HG03064 (cell line): Measurements from ENCODE around the gene CUX1.

ENCODE experiments used
- ATAC-seq: cut with Tn5 transposase; IDR thresholded peaks from one replicate; pipeline ENCODE4 v1.9.1; 2021; ENCODE audit warnings: low read depth; ENCODE audit not compliant: unreplicated experiment

Gene CUX1, protein sequence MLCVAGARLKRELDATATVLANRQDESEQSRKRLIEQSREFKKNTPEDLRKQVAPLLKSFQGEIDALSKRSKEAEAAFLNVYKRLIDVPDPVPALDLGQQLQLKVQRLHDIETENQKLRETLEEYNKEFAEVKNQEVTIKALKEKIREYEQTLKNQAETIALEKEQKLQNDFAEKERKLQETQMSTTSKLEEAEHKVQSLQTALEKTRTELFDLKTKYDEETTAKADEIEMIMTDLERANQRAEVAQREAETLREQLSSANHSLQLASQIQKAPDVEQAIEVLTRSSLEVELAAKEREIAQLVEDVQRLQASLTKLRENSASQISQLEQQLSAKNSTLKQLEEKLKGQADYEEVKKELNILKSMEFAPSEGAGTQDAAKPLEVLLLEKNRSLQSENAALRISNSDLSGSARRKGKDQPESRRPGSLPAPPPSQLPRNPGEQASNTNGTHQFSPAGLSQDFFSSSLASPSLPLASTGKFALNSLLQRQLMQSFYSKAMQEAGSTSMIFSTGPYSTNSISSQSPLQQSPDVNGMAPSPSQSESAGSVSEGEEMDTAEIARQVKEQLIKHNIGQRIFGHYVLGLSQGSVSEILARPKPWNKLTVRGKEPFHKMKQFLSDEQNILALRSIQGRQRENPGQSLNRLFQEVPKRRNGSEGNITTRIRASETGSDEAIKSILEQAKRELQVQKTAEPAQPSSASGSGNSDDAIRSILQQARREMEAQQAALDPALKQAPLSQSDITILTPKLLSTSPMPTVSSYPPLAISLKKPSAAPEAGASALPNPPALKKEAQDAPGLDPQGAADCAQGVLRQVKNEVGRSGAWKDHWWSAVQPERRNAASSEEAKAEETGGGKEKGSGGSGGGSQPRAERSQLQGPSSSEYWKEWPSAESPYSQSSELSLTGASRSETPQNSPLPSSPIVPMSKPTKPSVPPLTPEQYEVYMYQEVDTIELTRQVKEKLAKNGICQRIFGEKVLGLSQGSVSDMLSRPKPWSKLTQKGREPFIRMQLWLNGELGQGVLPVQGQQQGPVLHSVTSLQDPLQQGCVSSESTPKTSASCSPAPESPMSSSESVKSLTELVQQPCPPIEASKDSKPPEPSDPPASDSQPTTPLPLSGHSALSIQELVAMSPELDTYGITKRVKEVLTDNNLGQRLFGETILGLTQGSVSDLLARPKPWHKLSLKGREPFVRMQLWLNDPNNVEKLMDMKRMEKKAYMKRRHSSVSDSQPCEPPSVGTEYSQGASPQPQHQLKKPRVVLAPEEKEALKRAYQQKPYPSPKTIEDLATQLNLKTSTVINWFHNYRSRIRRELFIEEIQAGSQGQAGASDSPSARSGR (N-terminal part only)

DNA sequence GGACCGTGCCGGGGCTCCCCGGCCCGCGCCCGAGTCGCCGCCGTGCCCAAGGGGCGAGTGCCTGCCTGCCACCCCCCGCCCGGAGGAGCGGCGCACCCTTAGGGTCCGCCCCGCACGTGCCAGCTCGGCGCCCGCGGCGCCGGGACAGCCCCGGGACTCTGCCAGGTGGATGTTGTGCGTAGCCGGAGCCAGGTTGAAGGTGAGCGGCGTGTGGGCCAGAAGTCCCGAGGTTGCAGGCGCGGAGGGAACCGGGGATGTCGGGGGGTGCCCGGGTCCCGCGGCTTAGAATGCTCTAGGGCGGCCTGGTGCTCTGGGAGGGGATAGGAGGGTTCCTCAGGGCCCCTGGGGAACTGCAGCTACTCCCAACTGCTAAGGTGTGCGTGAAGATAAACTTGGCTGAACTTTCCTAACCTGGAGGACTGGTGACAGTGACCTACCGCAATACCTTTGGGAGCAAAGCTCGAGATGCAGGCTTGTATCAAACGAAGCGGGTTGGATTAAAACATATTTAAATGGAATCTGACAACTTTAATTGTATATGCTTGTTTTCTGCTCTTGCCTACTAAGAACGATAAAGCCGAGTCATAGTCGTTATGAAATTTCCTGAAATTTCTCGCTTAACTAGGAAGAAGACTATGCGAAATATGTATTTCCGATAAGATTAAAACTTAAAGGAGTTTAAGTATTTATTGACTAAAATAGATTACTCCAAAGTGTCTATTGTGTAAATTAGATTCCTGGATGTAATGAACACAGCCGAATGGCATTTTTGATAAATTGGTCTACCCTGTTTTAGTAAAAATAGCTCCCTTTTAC, at the start of gene CUX1:
TSS of gene CUX1 (plus strand) at position 156 of the 816 bp plus-strand sequence. CDS start at position 170, 14 bp downstream.
- no peak for ATAC-seq

DNA sequence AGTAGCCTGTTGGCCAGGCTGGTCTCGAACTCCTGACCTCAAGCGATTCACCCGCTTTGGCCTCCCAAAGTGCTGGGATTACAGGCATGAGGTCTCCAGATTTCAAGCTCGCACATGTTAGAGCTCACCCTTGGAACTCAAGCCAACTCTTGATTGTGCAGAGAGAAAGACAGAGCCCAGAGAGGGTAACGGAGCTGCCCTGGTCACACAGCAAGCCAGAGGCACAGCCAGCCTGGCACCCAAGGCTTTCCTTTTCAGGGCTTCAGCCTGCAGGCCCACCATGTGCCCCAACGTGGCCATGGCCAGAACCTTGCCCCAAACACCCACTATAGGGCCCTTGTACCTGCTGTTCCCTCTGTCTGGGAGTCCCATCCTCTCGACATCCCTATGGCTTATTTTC, 49.1 kb upstream of the CUX1 start:
- ATAC-seq, result no peak

DNA sequence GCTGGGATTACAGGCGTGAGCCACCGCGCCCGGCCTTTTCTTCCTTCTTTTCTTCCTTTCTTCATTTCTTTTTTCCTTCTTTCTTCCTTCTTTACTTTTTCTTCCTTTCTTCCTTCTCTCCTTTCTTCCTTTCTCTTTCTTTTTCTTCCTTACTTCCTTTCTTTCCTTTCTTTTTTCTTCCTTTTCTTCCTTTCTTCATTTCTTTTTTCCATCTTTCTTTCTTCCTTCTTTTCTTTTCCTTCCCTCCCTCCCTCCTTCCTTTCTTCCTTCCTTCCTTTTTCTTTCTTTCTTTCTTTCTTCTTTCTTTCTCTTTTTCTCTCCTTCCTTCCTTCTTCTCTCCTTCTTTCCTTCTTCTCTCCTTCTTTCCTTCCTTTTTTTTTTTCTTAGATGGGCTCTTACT, 47.0 kb upstream of the CUX1 start:
- no peak for ATAC-seq

DNA sequence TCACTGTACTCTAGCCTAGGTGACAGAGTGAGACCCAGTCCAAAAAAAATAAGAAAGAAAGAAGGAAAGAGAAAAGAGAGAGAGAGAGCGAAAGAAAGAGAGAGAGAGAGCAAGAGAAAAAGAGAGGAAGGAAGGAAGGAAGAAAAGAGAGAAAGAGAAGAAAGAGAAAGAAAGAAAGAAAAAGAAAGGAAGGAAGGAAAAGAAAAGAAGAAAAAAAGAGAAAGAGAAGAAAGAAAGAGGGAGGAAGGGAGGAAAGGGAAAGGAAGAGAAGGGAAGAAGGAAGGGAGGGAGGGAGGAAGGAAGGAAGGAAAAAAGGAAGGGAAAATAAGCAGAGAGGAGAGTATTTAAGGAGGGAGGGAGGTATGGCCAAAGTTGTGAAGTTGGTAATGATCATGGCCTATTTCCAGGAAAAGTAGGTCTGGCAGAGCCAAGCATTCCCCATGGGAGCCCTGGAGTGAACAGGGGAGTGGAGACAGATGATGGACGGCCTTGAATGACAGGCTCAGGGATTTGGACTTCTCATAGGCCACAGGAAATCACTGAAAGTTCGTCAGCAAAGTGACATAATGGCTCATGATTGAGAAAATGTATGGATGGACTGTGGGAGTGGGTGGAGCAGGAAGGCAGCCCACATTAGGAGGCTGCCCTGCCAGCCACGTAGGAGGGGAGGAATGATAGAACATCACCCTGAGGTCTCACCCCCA, 44.8 kb upstream of the CUX1 start:
- no peak for ATAC-seq

DNA sequence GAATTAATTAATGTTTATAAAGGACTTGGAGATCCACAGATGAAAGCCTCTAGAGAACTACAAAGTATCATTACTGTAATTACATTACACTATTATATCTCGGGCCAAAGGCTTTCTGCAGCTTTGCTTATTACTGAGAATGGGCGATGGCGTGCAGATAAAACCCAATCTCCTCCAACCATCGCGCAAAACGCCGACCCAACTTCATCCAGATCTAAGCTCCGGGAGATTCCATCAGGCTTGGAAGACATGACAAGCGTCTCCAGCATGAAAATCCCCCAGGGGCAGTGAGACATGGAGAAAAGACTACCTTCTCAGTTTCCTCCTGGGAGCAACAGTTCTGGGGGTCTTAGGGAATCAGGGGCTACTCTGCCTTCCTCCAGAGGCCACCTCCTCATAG, 42.2 kb upstream of the CUX1 start:
- ATAC-seq, result no peak

DNA sequence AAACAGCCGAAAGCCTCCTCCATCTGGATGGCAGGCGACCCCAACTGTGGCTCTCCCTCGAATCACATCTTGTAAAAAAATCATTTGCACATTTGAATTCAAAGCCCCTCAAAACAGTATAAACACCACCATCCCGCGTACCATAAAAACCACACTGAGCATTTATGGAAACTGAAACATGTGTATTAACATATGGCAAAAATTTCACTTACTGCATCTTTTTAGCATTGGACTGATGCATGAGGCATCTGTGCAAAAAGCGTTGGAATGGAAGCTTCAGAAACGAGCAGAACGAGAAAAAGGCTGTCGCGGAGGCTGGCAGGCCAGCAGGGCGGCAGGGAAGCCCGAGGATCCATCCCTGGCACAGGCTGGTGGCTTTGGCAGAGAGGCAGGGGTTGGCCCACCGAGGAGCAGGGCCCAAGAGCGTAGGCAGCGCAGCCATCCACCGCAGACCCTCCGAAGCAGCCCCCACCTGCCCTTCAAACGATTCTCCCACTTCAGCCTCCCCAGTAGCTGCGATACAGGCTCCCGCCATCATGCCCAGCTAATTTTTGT, 39.3 kb upstream of the CUX1 start:
- ATAC-seq, result no peak

DNA sequence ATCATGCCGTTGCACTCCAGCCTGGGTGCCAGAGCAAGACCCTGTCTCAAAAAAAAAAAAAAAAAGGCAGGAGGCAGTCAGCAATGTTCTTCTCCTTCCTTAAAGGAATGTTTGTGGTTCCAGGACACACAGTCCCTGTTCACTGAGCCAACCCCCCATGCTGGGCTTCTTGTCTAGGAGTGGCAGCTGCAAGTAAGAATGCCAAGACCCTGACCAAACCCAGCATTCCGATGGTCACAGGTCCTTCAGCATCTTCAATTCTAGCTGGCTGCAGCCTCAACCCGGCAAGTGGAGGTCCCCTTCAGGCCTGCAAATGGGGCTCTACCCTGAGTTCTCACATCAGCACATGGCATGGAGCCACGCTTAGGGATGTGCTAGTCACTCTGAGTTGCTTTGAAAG, 38.2 kb upstream of the CUX1 start:
- ATAC-seq, result no peak

DNA sequence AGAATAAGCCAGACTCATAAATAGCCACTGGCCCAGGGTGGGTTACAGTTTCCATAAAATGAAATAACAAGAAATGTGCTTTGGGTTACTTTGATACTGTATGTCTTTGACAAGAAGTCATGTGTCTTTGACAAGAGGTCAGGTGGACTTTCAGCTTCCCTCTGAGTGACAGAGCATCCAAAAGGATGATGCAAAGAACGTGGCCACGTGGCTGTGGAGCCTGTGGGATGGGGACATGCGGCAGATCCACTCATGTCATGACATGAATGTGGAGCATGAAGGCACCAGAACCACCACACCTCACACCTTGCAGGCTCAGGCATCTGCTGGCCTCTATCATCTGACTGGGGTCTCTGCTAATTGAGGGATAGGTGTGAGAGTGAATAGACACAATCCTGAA, 37.1 kb upstream of the CUX1 start:
- ATAC-seq, result no peak

DNA sequence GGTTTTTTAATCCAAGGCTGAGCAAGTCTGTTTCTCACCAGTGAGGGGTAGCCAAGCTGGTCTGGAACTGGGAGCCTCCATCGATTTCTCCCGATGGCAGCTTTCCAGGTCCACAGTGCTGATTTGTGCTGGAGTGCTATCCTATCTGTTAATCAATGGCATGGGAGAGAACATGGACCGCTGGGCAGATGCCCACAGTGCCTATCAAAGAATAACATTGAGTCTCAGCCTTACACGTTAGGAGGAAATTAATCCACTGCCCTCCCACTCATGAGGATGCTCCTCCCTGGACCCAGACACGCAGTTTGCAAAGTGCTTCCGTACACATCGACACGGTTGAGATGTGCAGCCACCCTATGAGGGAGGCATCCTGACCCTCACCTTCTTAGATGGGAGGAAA, 36.0 kb upstream of the CUX1 start:
- no peak for ATAC-seq

DNA sequence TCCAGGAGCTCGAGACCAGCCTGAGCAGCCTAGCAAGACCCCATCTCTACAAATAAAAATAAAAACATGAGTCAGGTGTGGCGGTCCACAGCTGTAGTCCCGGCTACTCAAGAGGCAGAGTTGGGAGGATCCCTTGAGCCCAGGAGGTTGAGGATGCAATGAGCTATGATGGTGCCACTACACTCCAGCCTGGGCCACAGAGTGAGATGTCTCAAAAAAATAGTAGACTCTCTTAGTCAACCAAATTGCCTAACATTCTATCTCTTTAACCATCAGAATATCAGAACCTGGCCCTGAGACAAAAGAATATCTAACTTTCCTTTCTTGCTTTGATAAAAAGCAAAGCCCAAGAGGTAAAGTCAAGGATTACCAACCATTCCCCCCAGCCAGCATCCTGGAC, 35.0 kb upstream of the CUX1 start:
- no peak for ATAC-seq

DNA sequence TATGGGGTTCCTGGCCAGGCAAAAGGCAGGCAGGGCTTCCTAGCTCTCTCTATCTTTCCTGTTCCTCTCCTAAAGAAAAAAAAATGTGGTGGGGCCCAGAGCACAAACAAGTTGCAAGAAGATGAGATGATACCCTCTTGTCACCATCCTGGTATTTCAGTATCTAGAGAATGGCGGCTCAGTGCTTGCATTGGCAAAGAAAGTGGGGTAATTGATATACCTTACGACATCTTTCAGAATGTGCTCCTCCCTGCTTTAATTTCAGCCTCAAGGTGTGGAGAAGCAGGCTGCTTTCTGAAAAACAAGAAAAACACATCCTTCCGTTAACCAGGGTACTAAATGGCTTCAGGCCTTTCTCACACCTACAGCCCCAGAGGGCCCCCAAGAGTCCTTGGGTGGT, 34.5 kb upstream of the CUX1 start:
- no peak for ATAC-seq

DNA sequence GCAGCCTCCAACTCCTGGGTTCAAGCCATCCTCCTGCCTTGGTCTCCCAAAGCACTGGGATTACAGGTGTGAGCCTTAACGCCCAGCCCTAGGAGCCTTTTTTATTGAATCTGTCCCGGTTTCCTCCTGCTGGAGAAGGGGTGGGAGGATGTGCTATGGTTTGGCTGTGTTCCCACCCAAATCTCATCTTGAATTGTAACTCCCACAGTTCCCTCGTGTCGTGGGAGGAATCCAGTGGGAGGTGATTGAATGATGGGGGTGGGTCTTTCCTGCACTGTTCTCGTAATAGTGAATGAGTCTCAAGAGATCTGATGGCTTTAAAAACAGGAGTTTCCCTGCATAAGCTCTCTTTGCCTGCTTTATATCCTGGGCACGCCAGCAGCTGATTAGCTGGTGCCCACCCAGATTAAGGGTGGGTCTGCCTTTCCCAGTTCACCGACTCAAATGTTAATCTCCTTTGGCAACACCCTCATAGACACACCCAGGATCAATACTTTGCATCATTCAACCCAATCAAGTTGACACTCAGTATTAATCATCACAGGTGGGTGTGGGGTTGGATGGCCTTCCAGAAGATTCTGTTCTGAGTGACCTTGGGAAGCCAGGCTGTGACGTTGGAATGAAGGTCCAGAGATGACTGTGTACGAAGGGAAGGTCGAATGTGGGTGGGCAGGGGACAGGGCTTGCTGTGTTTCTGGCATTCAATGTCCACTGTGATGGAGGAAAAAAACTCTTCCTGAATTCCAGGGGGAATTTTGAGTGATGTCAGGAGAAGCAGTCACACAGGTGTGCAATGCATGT, 33.8 kb upstream of the CUX1 start:
- no peak for ATAC-seq

DNA sequence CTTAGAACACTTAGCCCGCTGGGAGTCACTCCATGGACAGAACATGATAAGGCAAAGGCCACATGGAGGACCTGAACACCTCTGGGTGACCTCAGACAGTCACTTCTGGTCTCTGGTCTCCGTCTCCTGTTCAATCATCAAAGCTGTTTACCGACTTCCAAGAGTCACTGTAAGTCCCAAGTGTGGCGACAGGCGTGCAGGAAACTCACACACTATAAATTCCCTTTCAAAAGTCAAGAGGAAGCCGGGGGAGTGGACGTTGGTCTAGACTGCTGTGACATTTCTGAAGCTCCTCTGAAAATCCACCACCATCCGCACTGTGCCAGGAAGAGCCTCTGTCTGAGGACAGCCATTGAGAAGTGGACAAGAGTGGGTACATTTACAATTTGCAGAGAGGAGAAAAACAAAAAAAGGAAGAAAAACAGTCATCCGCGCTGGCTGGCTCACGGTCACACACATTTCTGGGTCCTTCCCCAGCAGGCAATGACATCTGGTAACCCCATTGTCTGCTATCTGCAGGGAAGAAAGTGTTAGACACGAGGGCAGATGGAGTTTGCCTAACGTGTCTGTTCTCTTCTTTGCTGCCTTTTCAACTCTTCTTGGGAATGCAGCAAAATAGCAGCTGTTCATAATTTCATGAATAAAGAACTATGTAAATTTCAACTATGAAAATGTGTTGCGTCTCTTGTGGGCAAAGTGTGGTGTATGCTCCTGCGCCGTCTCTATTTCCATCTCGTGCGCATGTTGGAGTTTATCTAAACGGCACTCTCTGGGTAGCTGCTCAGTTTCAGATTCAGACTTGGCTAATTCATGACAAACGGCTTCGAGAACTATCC, 32.9 kb upstream of the CUX1 start:
- ATAC-seq, result no peak

DNA sequence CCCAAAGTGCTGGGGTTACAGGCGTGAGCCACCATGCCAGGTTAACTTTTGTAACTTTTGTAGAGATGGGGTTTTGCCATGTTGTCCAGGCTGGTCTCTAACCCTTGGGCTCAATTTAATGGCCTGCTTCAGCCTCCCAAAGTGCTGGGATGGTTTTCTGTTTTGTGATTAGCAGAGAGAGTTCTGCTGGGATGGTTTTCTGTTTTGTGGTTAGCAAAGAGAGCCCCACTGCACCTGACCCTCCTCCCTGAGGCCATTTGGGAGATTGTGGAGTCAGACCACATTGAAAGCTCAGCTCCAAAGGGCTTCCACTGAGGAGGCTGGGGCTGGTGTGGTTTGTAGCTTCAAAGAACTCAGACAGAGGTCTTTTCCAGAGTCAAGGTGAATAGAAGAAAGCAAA, 29.6 kb upstream of the CUX1 start:
- no peak for ATAC-seq

DNA sequence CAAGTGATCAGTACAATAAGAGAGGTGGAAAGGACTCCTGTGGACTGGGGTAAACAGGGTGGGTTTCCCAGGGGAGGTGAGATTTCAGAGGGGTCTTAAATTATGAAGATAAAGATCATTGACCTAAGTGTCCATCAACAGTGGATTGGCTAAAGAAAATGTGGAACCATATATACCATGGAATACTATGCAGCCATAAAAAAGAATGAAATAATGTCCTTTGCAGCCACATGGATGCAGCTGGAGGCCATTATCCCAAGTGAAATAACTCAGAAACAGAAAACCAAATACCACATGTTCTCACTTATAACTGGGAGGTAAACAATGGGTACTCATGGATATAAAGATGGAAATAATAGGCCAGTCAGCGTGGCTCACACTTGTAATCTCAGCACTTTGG, 28.9 kb upstream of the CUX1 start:
- ATAC-seq, result no peak

DNA sequence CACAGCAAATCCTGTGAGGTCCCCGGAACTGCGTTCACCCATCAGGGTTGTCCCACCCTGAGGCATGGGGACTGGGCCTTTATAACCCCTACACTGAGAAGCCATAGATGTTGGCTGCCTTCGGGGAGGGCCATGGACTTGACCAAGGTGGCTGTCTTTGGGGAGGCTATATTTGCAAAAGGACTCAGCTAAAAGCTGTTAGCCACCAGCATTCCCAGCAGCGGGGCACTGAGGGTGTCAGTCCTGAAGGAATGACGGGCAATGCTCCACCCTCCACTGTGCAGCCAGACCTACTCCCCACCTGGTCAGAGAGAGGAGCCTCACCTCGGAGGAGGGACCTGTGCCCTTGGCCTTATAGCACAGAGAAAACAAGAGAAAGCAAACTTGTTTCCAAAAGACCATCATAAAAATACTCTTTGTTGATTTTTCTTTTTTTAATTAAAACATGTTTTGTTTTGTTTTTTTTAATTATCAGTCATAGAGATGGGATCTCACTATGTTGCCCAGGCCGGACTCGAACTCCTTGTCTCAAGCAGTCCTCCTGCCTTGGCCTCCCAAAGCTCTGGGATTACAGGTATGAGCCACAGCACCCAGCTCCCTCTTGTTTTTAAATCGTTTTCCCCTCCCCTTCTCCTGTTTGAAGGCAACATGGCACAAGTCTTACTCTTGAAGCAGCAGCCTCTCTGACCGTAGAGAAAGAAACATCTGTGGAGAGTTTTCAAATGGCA, 26.7 kb upstream of the CUX1 start:
- ATAC-seq, result no peak
